Measurements from ENCODE around the gene GGTLC1.

GGTLC1 gene

GRCh38 chr20:23988561-23988960, at the start of gene GGTLC1:
Gene GGTLC1, minus strand, starts transcription at chr20:23988779. Its CDS starts 2,168 bp downstream, at chr20:23986611.
- H3K4me3 ChIP-seq (ENCODE audit: low read length): no peak within 1 kb of the TSS
- H3K9ac ChIP-seq (ENCODE audit: low read length): no peak within 1 kb of the TSS
- H3K36me3 ChIP-seq (ENCODE audit: control insufficient read depth, insufficient read depth, low read length): no peaks in the 10 kb centered on the region
- no peak within 1 kb of the TSS for H3K27ac ChIP-seq (ENCODE audit: low read depth, low read length)
- H3K27me3 ChIP-seq (ENCODE audit: control insufficient read depth, insufficient read depth, low read length): no peaks in the 10 kb centered on the region
- H3K4me1 ChIP-seq (ENCODE audit: control insufficient read depth, insufficient read depth, low read length): no peaks in the 10 kb centered on the region

- no peaks in the 10 kb centered on the region for H3K4me1 ChIP-seq (ENCODE audit: control insufficient read depth, insufficient read depth, low read length)
Measured at GRCh38 chr20:24034820-24035219, 46.2 kb upstream of the GGTLC1 start.

GRCh38 chr20:24033565-24033964, 45.0 kb upstream of the GGTLC1 start:
- no peaks in the 10 kb centered on the region for H3K4me1 ChIP-seq (ENCODE audit: control insufficient read depth, insufficient read depth, low read length)
- H3K9ac ChIP-seq (ENCODE audit: low read length): no peak overlapping the region
- H3K36me3 ChIP-seq (ENCODE audit: control insufficient read depth, insufficient read depth, low read length): no peaks in the 10 kb centered on the region
- no peaks in the 10 kb centered on the region for H3K27me3 ChIP-seq (ENCODE audit: control insufficient read depth, insufficient read depth, low read length)
- H3K27ac ChIP-seq (ENCODE audit: low read depth, low read length): no peak overlapping the region
- no peak overlapping the region for H3K4me3 ChIP-seq (ENCODE audit: low read length)

More at GRCh38 chr20:24034820-24035219, 46.2 kb upstream of the GGTLC1 start:
- no peak overlapping the region for H3K27ac ChIP-seq (ENCODE audit: low read depth, low read length)
- no peaks in the 10 kb centered on the region for H3K27me3 ChIP-seq (ENCODE audit: control insufficient read depth, insufficient read depth, low read length)
- H3K9ac ChIP-seq (ENCODE audit: low read length): no peak overlapping the region
- no peak overlapping the region for H3K4me3 ChIP-seq (ENCODE audit: low read length)
- no peaks in the 10 kb centered on the region for H3K36me3 ChIP-seq (ENCODE audit: control insufficient read depth, insufficient read depth, low read length)

- Histone ChIP-seq H3K4me3 (ENCODE audit: low read length) (no peak overlapping the region), H3K27ac (ENCODE audit: low read depth, low read length) (no peak overlapping the region), H3K4me1 (ENCODE audit: control insufficient read depth, insufficient read depth, low read length) (no peaks in the 10 kb centered on the region), H3K9ac (ENCODE audit: low read length) (no peak overlapping the region), H3K36me3 (ENCODE audit: control insufficient read depth, insufficient read depth, low read length) (no peaks in the 10 kb centered on the region), H3K27me3 (ENCODE audit: control insufficient read depth, insufficient read depth, low read length) (no peaks in the 10 kb centered on the region)
Measured at GRCh38 chr20:24033151-24033550, 44.6 kb upstream of the GGTLC1 start.

- Histone ChIP-seq H3K9ac (ENCODE audit: low read length) (no peak overlapping the region), H3K27me3 (ENCODE audit: control insufficient read depth, insufficient read depth, low read length) (no peaks in the 10 kb centered on the region), H3K36me3 (ENCODE audit: control insufficient read depth, insufficient read depth, low read length) (no peaks in the 10 kb centered on the region), H3K27ac (ENCODE audit: low read depth, low read length) (no peak overlapping the region), H3K4me3 (ENCODE audit: low read length) (no peak overlapping the region), H3K4me1 (ENCODE audit: control insufficient read depth, insufficient read depth, low read length) (no peaks in the 10 kb centered on the region)
Measured at GRCh38 chr20:24032400-24032898, 43.9 kb upstream of the GGTLC1 start.

- Histone ChIP-seq H3K27ac (ENCODE audit: low read depth, low read length) (no peak overlapping the region), H3K27me3 (ENCODE audit: control insufficient read depth, insufficient read depth, low read length) (no peaks in the 10 kb centered on the region), H3K36me3 (ENCODE audit: control insufficient read depth, insufficient read depth, low read length) (no peaks in the 10 kb centered on the region)
Measured at GRCh38 chr20:24027229-24027628, 38.6 kb upstream of the GGTLC1 start.

GRCh38 chr20:24022621-24023180, 34.1 kb upstream of the GGTLC1 start:
- Histone ChIP-seq H3K27me3 (ENCODE audit: control insufficient read depth, insufficient read depth, low read length) (no peaks in the 10 kb centered on the region), H3K4me1 (ENCODE audit: control insufficient read depth, insufficient read depth, low read length) (no peaks in the 10 kb centered on the region), H3K4me3 (ENCODE audit: low read length) (no peak overlapping the region), H3K36me3 (ENCODE audit: control insufficient read depth, insufficient read depth, low read length) (no peaks in the 10 kb centered on the region), H3K9ac (ENCODE audit: low read length) (no peak overlapping the region), H3K27ac (ENCODE audit: low read depth, low read length) (no peak overlapping the region)

More at GRCh38 chr20:24027229-24027628, 38.6 kb upstream of the GGTLC1 start:
- H3K9ac ChIP-seq (ENCODE audit: low read length): no peak overlapping the region
- H3K4me3 ChIP-seq (ENCODE audit: low read length): no peak overlapping the region
- H3K4me1 ChIP-seq (ENCODE audit: control insufficient read depth, insufficient read depth, low read length): no peaks in the 10 kb centered on the region

GRCh38 chr20:24018796-24019195, 30.2 kb upstream of the GGTLC1 start:
- no peaks in the 10 kb centered on the region for H3K4me1 ChIP-seq (ENCODE audit: control insufficient read depth, insufficient read depth, low read length)
- H3K27ac ChIP-seq (ENCODE audit: low read depth, low read length): no peak overlapping the region
- H3K9ac ChIP-seq (ENCODE audit: low read length): no peak overlapping the region
- no peaks in the 10 kb centered on the region for H3K36me3 ChIP-seq (ENCODE audit: control insufficient read depth, insufficient read depth, low read length)
- no peaks in the 10 kb centered on the region for H3K27me3 ChIP-seq (ENCODE audit: control insufficient read depth, insufficient read depth, low read length)
- H3K4me3 ChIP-seq (ENCODE audit: low read length): no peak overlapping the region

- no peaks in the 10 kb centered on the region for H3K36me3 ChIP-seq (ENCODE audit: control insufficient read depth, insufficient read depth, low read length)
Measured at GRCh38 chr20:24017458-24017755, 28.8 kb upstream of the GGTLC1 start.

GRCh38 chr20:24016607-24017457, 28.3 kb upstream of the GGTLC1 start:
- no peak overlapping the region for H3K9ac ChIP-seq (ENCODE audit: low read length)

More at GRCh38 chr20:24017458-24017755, 28.8 kb upstream of the GGTLC1 start:
- Histone ChIP-seq H3K27me3 (ENCODE audit: control insufficient read depth, insufficient read depth, low read length) (no peaks in the 10 kb centered on the region), H3K4me3 (ENCODE audit: low read length) (no peak overlapping the region), H3K9ac (ENCODE audit: low read length) (no peak overlapping the region), H3K27ac (ENCODE audit: low read depth, low read length) (no peak overlapping the region), H3K4me1 (ENCODE audit: control insufficient read depth, insufficient read depth, low read length) (no peaks in the 10 kb centered on the region)

GRCh38 chr20:24013953-24014352, 25.4 kb upstream of the GGTLC1 start:
- Histone ChIP-seq H3K27me3 (ENCODE audit: control insufficient read depth, insufficient read depth, low read length) (no peaks in the 10 kb centered on the region), H3K4me3 (ENCODE audit: low read length) (no peak overlapping the region), H3K27ac (ENCODE audit: low read depth, low read length) (no peak overlapping the region), H3K4me1 (ENCODE audit: control insufficient read depth, insufficient read depth, low read length) (no peaks in the 10 kb centered on the region), H3K9ac (ENCODE audit: low read length) (no peak overlapping the region), H3K36me3 (ENCODE audit: control insufficient read depth, insufficient read depth, low read length) (no peaks in the 10 kb centered on the region)

More at GRCh38 chr20:24016607-24017457, 28.3 kb upstream of the GGTLC1 start:
- Histone ChIP-seq H3K4me1 (ENCODE audit: control insufficient read depth, insufficient read depth, low read length) (no peaks in the 10 kb centered on the region), H3K36me3 (ENCODE audit: control insufficient read depth, insufficient read depth, low read length) (no peaks in the 10 kb centered on the region), H3K4me3 (ENCODE audit: low read length) (no peak overlapping the region), H3K27ac (ENCODE audit: low read depth, low read length) (no peak overlapping the region), H3K27me3 (ENCODE audit: control insufficient read depth, insufficient read depth, low read length) (no peaks in the 10 kb centered on the region)

- H3K27ac ChIP-seq (ENCODE audit: low read depth, low read length): no peak overlapping the region
- no peaks in the 10 kb centered on the region for H3K36me3 ChIP-seq (ENCODE audit: control insufficient read depth, insufficient read depth, low read length)
- H3K4me3 ChIP-seq (ENCODE audit: low read length): no peak overlapping the region
- H3K9ac ChIP-seq (ENCODE audit: low read length): no peak overlapping the region
- H3K27me3 ChIP-seq (ENCODE audit: control insufficient read depth, insufficient read depth, low read length): no peaks in the 10 kb centered on the region
- H3K4me1 ChIP-seq (ENCODE audit: control insufficient read depth, insufficient read depth, low read length): no peaks in the 10 kb centered on the region
Measured at GRCh38 chr20:24011282-24011681, 22.7 kb upstream of the GGTLC1 start.

- no peaks in the 10 kb centered on the region for H3K36me3 ChIP-seq (ENCODE audit: control insufficient read depth, insufficient read depth, low read length)
- no peak overlapping the region for H3K9ac ChIP-seq (ENCODE audit: low read length)
- no peak overlapping the region for H3K27ac ChIP-seq (ENCODE audit: low read depth, low read length)
- no peaks in the 10 kb centered on the region for H3K27me3 ChIP-seq (ENCODE audit: control insufficient read depth, insufficient read depth, low read length)
- H3K4me1 ChIP-seq (ENCODE audit: control insufficient read depth, insufficient read depth, low read length): no peaks in the 10 kb centered on the region
- no peak overlapping the region for H3K4me3 ChIP-seq (ENCODE audit: low read length)
Measured at GRCh38 chr20:24007758-24008157, 19.2 kb upstream of the GGTLC1 start.

Data from rectal smooth muscle tissue (tissue), 1 donor.